NCI-H1436 (cell line): ENCODE results near the gene STAB1.
"Not testable (repeated sequence)": the region's sequence is repeated elsewhere in the genome, so short reads cannot be mapped to it uniquely, and the experiment has no call there.

Experiments used
- DNase-seq: peaks from one replicate; lab custom pipeline; 2025; lab: John Stamatoyannopoulos, UW

Gene STAB1

DNA sequence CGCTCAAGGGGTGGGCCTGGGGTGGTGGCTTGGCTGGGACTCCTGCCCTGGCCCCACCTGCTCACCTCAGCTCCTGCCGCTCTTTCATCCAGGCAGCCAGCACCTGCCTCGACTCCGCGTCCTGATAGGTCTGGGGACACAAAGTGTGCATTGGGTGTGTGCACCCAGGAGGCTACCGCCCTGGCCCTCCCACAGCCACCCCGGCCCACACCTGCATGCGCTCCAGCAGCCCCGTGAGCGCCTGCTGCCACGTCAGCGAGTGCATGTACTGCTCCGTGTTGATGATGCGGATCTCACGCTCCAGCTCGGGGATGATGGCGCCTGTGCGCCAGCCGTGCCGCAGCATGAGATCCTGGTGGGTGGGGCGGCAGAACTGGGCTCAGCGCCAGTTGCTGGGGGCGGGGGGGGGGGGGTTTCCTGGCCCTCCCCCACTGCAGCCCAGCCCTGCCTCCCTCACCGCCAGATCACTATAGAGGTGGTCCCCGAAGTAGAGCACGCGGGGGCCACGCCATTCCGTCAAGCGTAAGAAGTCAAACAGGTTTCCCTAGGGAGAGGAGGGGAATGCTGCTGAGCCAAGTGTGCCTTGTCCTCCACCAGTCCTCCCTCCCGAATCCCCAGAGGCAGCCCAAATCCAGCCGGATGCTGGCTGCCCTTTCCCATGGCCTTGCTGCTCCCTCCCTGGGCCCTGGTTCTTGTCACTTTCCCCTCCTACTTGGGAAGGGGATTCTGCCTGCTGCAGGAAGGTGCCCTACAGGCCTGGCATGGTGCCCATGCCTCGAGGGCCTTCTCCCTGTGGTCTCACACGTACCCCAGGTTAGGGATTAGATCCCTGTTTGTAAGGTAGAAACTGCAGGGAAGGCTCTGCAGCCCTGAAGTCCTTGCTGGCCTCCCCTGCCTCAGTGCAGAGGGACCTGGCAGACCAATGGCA is 29.9 kb downstream of the STAB1 start:
- DNase-seq = no peak

DNA sequence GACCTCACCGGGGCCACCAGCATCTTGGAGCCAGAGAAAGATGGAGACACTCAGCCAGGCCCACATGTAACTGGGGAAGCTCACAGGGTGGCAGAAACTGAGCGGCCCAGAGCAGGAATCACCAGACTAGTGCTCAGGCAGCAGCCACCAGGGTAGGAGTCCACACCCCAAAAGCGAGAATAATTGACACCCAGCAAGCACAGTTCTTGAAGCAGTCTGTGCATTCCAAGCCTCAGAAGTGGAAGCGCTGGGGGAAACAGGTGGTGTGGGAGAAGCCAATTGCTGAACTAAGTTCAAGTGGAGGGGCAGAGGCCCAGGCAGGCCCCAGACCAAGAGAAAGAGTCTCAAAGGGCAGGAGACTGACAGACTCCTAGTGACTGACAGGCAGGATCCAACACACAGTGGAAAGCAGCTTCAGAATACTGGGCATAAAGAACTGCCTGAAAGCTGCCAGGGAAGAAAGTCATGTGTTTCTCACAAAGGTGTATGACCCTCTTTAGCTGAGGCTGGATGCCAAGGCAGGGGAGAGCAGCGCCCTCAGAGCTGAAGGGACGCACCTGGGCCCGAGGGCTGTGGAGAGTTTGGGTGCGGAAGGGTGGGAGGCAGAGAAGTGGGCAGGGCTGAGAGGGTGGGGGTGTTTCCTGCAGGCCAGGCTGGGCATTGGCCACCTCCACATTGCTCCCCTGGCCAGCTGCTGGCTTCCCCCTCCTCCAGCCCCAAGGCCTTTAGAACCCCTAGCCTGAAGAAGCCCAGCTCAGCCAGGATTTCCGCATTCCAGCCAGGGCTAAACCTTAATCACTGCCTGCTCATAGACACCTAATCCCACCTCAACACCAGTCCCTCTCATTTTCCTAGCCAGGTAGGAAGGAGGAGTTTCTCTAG is 30.8 kb downstream of the STAB1 start:
- no peak for DNase-seq

DNA sequence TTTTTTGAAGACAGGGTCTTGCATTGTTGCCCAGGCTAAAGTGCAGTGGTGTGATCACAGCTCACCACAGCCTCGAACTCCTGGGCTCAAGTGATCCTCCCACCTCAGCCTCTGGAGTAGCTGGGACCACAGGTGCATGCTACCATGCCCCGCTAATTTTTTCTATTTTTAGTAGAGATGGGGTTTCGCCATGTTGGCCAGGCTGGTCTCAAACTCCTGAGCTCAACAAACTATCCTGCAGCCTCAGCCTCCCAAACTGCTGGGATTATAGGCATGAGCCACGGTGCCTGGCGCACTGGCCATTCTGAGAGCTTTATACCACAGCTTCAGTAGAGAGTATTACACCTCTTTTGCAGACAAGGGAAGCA is 31.5 kb downstream of the STAB1 start:
- not testable (repeated sequence) for DNase-seq

DNA sequence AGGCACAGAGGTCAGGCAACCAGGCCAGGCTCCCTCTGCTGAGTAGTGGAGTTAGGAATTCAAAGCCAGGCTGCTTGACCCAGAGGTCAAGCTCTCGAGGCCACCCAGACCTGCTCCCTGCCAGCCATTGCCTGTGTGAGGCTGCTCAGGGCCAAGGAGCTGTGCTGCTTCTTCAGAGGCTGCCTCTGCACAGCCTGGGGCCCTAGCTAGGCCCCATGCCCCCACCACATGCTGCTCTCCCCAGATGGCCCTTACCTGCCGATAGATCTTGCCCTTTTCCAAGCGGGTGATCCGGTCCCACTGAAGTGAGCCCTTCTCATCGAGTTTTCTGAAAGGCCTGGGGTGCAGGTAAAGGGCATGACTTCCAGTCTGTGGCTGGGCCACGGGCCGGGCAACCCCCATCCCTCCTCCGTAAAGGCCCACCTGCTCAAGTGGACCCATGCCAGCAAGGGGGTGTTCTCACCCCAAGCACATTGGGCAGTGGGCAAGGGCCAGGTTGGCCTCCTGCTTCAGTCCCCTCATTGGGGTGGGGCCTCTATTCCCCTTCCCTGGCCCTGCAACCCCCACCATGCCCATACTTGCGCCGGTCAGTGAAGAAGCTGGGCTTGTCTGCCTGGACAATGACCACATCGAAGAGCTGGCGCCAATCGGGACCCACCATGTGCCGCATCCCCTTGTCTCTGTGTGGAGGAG is 32.0 kb downstream of the STAB1 start:
- DNase-seq = no peak

DNA sequence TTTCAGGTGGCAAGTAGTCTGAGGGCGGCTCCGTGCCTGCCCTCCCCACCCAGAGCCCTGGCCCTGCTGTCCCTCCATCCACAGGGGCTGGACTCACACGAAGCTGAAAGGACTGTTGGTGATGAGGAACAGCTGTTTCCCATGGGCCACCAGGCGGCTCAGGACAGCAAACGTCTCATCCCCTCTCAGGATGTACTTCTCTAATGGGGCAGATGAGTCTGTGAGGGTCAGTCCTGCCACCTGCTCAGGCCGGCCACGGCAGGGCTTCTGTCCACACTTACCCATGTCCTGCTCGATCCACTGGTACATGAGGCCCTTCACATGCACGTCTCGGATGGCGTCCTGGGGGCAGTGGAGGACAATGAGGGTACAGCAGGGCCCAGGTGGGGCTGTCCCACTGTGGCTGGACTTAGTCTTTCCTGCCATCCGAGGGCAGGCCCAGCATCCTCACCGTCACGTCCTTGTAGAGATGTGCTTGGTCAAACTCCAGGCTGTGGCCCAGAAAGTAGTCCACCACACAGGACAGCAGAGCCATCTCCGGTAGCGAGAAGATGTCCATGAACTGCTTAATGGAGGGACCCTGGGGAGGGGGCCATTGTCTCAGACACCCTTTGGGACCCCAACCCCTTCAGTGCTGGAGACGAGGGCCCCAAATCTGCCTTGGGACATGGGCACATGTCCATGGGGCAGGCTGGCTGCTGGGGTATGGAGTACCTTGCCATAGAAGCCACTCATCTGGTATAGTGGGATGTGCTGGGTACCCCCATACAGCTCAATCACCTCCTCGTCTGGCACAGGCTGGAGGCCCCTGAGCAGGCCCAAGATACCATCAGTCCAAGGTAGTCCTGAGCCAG is 32.8 kb downstream of the STAB1 start:
- no peak for DNase-seq

DNA sequence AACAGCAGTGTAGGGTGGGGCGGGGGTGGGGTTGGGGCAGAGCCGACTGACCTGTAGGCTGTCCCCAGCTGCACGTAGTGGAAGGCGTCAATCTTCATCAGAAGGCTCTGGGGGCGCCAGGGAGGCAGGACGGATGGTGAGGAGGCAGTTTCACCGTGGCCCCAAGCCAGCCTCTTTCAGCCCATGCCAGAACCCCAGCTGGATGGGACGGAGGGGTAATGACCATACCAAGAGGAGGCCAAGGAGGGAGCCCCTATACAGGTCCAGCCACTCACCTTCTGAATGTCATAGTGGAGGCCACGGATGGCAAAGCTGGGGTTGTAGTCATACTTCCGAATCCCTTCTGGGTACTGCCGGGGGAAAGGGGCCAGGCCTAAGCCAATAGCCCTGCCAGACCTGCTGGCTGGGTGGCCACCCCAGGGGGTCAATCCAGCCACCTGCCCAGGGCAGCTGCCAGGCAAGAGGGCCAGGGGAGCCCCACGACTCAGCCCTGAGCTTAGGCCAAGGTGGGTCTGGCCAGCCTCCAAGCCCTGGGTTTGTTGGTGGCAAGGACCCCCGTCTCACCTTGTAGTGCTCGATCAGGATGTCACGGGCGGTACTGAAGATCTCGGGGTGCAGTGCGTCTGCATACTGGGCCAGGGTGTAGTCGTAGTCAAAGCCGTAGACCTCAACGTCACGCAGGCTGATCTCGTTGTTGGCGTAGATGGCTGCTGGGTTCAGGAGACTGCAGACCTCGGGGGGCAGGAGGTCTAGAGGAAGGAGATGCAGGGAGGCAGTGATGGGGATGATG is 33.6 kb downstream of the STAB1 start:
- DNase-seq = no peak

DNA sequence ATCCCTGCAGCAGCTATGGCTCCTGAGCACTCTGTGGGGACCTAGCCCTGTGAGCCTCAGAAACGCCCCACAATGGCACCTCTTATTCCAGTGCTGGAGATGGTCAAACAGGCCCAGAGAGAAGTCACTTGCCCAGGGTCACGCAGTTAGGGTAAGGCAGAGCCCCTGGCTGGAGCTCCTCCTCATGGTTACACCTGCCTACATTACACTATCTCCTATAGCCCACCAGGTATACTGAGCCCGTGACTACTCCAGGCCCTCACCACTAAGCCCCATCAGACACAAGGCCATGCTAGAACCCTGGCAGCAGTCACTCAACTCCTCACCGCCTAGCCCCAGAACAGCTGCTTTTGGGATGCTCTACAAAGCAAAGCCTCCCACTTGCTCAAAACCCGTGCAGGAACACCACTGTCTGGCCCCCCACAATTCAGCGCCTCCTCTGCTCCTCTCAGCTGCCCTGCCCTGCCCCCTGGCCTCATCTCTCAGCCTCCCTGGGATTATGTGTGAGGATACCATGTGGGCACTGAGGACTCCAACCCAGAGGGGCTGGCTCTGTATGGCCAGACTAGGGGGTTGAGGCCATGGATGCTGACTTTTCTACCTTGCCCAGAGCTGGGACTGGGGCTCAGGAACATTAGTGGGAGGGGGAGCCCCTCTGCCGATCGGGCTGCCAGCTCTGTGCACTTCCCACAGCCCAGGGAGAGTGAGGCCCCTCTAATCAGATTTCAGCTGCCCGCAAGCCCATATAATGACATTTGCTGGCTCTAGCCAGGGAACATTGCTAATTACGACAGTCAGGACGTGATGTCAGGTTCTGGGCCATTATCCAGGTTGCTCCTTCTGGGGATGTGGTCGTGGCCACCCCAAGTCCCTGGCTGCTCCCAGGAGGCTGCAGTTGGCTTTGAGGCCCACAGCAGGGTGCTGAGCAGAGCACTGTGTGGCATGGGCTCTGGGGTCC is 34.5 kb downstream of the STAB1 start:
- DNase-seq = no peak

DNA sequence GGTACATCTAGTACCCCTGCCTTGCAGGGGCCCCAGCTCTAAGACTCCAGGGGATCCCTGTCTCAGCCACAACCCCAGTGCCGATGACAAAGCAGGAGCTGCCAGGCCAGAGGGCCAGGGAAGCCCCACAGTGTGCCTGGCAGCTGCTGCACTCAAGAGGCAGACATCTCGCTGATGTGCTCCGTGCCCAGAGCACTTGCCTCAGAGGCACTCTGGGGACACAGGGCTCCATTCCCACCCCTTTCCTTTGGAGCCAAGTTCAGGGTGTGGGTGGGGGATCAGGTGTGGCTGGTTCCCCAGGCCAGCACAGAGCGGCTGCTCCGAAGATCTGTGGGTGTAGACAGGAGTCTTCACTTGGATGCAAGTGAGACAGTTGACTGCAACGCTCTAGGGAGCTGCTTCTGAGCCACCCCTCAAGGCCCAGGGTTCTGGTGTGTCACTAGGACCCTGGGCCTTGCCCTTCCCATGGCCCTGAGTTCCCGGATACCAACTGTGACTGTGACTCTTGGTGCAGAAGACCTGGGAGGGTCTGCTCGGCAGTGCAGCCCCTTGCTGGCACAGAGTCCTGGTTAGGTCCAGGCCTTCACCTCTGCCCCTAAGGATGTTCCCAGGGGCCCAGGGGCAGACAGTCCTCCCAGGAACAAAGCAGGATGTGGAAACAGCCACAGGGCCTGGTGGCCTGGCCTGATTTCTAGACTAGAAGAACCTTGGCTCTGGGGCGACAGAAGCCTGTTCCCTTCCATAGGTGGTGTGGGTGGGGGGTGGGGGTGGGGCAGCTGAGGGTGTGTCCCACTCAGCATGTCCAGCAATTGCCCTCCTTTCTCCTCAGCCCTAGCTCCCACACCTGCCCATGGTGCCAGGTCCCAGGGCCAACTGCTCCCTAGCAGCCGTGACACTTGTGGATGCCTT is 36.0 kb downstream of the STAB1 start:
- no peak for DNase-seq

DNA sequence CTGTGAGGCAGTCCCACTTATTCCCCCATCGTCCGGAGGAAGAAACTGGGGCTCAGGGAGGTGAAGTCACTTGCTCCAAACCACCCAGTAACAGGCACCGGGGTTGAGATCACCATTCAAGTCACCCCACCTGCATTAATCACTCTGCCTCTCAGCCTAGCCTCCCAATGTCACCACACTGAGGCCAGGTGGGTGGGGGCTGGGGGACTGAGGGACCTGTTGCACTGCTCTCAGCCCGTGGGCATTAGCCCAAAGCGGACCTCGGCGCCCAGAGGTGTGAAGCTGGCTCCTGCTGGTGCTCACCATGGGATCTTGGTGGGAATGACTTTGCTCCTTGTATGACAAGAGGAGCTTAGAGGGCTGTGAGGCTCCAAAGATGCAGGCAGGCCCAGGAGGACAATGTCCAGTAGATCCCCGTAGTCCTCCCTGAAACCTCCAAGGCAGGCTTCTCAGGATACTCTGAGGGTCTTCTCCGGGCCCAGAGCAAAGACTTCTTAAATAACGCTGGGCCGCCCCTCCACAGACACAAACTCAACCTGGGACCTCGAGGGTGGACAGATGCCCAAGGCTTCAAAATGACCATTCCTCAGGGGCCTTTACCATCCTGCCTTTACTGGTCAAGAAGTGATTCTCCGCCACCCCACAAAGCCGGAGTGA is 36.9 kb downstream of the STAB1 start:
- no peak for DNase-seq

DNA sequence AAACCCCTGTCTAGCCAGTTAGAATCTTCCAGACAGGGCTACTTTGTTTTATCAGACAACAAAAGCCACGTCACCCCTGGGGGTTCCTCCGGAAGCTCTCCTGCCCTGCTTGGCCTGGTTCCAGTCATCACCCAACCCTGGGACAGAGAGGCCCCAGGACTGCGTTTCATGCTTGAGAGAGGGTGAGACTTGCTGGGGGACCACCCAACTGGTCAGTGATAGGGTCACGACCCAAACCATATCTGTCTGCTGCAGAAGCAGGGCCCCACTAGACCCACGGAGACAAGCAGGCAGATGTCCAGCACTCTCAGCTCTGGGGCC is 37.3 kb downstream of the STAB1 start:
- DNase-seq = no peak

DNA sequence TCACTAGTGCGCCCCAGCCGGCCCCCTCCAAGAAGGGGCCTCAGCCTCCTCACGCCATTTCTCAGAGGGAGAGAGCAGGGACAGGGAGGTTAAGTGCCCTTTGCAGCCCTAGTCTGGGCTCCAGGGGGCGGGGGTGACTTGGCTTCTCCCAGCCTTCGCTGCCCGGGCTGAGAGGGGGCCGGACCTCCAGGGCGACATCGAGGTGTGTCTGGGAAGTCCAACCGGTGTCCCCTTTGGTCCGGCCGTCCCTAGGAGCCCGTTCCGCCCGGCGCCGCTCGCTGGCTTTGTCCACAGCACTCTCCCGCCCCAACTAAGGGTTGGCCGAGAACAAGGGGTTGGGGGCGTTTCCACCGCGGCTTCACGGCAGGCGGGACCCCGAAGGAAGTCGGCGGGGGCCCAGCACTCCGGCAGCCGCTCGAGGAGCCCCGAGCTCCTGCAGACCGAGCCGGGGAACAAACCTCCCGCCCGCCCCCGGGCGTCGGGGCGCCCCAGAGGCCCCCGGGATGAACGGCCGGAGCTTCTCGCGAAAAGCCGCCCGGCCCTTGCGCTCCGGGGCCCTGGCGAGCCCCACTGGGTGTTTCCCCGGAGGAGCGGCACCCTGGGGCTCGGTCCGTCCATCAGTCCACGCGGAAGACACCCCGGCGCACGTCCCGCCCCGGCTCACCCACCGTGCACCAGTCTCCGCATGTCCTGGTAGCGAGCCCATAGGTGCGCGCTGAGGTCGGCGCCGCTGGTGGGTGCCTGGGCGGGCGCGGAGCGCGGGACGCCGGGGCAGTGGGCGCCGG is 37.9 kb downstream of the STAB1 start:
- DNase-seq = no peak

DNA sequence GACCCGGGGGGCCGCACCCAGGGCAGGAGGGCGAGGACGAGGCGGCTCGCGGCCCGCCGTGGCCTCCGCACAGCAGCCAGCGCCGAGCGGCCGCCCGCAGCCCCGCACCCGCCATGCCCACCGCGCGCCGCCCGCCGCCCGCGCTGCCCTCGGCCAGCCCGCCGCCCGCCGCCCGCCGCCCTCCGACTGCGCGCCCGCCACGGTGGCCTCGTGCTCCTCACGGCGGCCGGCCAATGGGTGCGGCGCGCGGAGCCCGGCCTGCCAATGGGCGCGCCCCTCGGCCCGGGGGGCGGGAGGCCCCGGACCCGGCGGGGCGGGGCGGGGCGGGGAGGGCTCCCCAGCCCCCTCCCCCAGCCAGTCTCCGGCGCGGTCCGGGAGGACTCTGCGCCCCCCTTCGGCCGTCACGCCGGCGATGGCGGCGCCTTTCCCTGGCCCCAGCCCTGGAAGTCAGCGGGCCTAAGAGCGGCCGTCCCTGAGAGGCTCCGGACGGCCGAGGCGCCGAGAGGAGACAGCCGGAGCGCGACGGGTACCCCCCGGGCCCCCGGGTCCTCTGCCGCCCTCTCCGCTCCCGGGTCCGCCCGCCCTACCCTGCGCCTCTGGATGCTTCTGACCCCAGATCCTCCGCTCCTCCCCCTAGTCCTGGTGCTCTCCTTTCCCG is 38.6 kb downstream of the STAB1 start, which contains the start of gene NT5DC2:
Gene NT5DC2 (minus strand): TSS at position 235 of the 658 bp plus-strand sequence. CDS start 120 bp downstream, at position 115.
- peak; percentile 39 for DNase-seq

DNA sequence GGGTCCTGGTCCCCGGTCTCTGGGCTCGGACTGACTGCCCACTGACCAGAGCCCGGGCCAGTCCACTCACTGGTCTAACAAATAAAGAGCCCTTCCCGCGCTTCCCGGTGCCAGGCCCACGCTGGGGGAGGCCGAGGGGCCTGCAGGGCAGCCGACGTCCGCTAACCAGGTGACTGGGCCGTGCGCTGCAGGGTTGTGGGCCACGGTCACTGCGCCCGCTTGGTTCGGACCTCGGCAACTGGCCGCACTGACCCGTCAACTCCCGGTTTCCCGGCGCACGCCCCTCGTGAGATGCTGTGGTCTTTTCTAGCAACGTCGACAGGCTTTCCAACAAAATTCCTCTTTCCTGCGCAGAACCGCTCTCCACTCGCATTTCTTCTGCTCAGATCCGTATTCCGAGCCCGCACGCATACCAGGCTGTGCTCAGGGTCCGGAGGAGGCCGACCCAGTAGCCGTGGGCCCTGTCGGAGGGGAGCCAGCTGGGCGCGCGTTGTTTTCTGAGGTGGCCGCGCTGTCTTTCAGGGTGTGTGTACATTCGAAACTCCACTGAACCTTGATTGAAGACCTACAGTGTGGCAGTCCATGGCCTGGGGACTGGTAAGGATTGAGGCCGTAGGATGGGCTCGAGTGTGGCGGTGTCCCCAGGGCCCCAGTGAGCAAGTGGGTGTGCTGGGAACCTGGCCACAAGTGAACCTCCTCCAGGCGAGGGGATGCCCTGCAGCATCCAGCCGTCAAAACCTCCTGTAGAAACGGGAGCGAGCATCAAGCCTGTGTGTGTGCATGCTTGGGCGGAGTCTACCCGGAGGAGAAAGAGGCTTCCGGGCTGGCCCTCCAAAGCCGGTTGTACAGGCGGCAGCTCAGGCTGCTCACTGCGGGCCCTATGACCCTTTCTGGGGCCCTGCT is 39.4 kb downstream of the STAB1 start:
- DNase-seq = peak; percentile 9

DNA sequence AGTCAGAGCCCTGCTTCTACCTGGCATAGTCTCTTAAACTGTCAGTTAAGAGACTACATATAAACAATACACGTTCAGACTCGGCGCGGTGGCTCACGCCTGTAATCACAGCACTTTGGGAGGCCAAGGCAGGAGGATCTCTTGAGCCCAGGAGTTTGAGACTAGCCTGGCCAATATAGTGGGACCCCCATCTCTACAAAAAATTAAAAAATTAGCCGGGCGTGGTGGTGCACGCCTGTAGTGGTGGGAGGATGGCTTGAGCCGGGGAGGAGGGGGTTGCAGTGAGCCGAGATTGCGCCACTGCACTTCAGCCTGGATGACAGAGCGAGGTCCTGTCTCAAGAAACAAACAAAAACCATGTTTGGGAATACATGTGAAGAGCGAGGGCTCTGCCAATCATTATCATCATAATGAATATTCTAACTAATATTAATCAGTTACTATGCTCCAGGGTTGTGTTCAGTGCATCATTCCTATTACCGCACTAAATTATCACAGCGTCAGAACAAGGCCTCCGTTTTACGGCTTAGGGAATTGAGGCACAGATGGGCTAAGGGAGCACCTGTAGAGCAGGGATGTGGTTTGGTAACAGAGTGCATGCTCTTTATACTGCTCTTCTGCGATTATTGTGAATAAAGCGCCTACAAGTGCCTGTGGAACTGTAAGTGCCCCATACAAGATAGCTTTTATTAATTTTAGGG is 40.4 kb downstream of the STAB1 start:
- no peak for DNase-seq

DNA sequence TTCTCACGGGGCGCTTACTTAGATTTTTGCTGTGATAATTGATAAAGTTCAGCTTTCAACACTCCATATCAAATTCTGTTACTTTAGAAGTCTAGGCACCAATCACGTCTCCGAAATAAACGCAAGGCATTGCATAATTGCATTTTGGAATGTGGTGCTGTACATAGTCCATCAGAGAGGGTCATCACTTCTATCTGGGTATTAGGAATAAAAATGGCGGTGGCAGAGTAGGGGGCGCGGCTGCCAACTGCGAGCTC is 40.9 kb downstream of the STAB1 start:
- DNase-seq = no peak
